ENCODE measurements around the gene SLC22A16.

Gene SLC22A16

GRCh38 chr6:110449541-110449895 is 26.9 kb downstream of the SLC22A16 start:
- no peak overlapping the region for H2AFZ ChIP-seq (ENCODE audit: low read depth, low read length)
- H3K9ac ChIP-seq (ENCODE audit: low read length) = no peak overlapping the region
- H3K36me3 ChIP-seq (ENCODE audit: control insufficient read depth in 1 of 2, insufficient read depth in 2 of 2, low read depth in 1 of 2, low read length in 2 of 2) = no peaks in the 10 kb centered on the region
- no peak overlapping the region for H3K27ac ChIP-seq (ENCODE audit: low read length, poor library complexity, severe bottlenecking)
- no peak overlapping the region for H2BK15ac ChIP-seq (ENCODE audit: low read depth, poor library complexity, severe bottlenecking)
- no peak overlapping the region for H3K4me2 ChIP-seq (ENCODE audit: low read length, poor library complexity, severe bottlenecking)
- no peak overlapping the region for H4K91ac ChIP-seq (ENCODE audit: low read length)
- no peak overlapping the region for H3K4ac ChIP-seq (ENCODE audit: low read depth in 1 of 2, low read length in 2 of 2)
- H3K79me1 ChIP-seq (replicated peaks; ENCODE audit: low read length, poor library complexity, severe bottlenecking) = no peaks in the 10 kb centered on the region
- H2BK12ac ChIP-seq (ENCODE audit: low read length in 2 of 2) = no peak overlapping the region
- H3K27me3 ChIP-seq (ENCODE audit: control insufficient read depth in 1 of 2, insufficient read depth in 1 of 2, low read length in 2 of 2) = peaks cover 5 to 14% of the 10 kb centered on the region in 2 experiments
- H4K8ac ChIP-seq (ENCODE audit: low read length) = no peak overlapping the region
- H3K14ac ChIP-seq (ENCODE audit: low read length in 2 of 2) = no peak overlapping the region
- DNase-seq = no peak
- H3K4me1 ChIP-seq (ENCODE audit: control insufficient read depth, insufficient read depth, low read depth, low read length) = no peaks in the 10 kb centered on the region
- no peak overlapping the region for H3K4me3 ChIP-seq (ENCODE audit: insufficient read depth in 1 of 2, low read depth in 1 of 2, low read length in 2 of 2)
- no peaks in the 10 kb centered on the region for H3K9me3 ChIP-seq (ENCODE audit: control insufficient read depth, low read length)
- no peak overlapping the region for H2BK120ac ChIP-seq (ENCODE audit: low read depth, low read length)
- no peak overlapping the region for H3K18ac ChIP-seq (ENCODE audit: low read depth in 1 of 2, low read length in 2 of 2)
- no peak overlapping the region for H3K23ac ChIP-seq (ENCODE audit: low read length in 2 of 2)
- no peak overlapping the region for H2AK5ac ChIP-seq (ENCODE audit: low read length, severe bottlenecking)
- WGBS = 85% methylated on average over 4 of the region's 4 CpGs
- H2BK5ac ChIP-seq (ENCODE audit: low read depth, low read length, poor library complexity, severe bottlenecking) = no peak overlapping the region

GRCh38 chr6:110448846-110449540 is 27.4 kb downstream of the SLC22A16 start:
- Histone ChIP-seq H3K9me3 (ENCODE audit: control insufficient read depth, low read length) (no peaks in the 10 kb centered on the region), H3K9ac (ENCODE audit: low read length) (no peak overlapping the region), H3K14ac (ENCODE audit: low read length in 2 of 2) (no peak overlapping the region), H3K79me1 (replicated peaks; ENCODE audit: low read length, poor library complexity, severe bottlenecking) (no peaks in the 10 kb centered on the region), H2AFZ (ENCODE audit: low read depth, low read length) (no peak overlapping the region), H2AK5ac (ENCODE audit: low read length, severe bottlenecking) (no peak overlapping the region), H3K4me2 (ENCODE audit: low read length, poor library complexity, severe bottlenecking) (no peak overlapping the region), H3K27me3 (ENCODE audit: control insufficient read depth in 1 of 2, insufficient read depth in 1 of 2, low read length in 2 of 2) (peaks cover 5 to 14% of the 10 kb centered on the region in 2 experiments), H3K36me3 (ENCODE audit: control insufficient read depth in 1 of 2, insufficient read depth in 2 of 2, low read depth in 1 of 2, low read length in 2 of 2) (no peaks in the 10 kb centered on the region), H3K27ac (ENCODE audit: low read length, poor library complexity, severe bottlenecking) (no peak overlapping the region), H3K18ac (ENCODE audit: low read depth in 1 of 2, low read length in 2 of 2) (no peak overlapping the region), H2BK15ac (ENCODE audit: low read depth, poor library complexity, severe bottlenecking) (no peak overlapping the region), H3K4ac (ENCODE audit: low read depth in 1 of 2, low read length in 2 of 2) (no peak overlapping the region), H3K23ac (ENCODE audit: low read length in 2 of 2) (no peak overlapping the region), H4K91ac (ENCODE audit: low read length) (peak overlapping the region; percentile 11), H3K4me3 (ENCODE audit: insufficient read depth in 1 of 2, low read depth in 1 of 2, low read length in 2 of 2) (no peak overlapping the region), H3K4me1 (ENCODE audit: control insufficient read depth, insufficient read depth, low read depth, low read length) (no peaks in the 10 kb centered on the region), H4K8ac (ENCODE audit: low read length) (no peak overlapping the region), H2BK5ac (ENCODE audit: low read depth, low read length, poor library complexity, severe bottlenecking) (no peak overlapping the region), H2BK120ac (ENCODE audit: low read depth, low read length) (no peak overlapping the region), H2BK12ac (ENCODE audit: low read length in 2 of 2) (no peak overlapping the region)
- no peak for DNase-seq
- 65% methylated on average over 4 of the region's 4 CpGs for WGBS

- Histone ChIP-seq H3K27ac (ENCODE audit: low read length, poor library complexity, severe bottlenecking) (no peak overlapping the region), H2BK120ac (ENCODE audit: low read depth, low read length) (no peak overlapping the region), H3K9me3 (ENCODE audit: control insufficient read depth, low read length) (no peaks in the 10 kb centered on the region), H3K27me3 (ENCODE audit: control insufficient read depth in 1 of 2, insufficient read depth in 1 of 2, low read length in 2 of 2) (peaks cover 5 to 14% of the 10 kb centered on the region in 2 experiments), H3K79me1 (replicated peaks; ENCODE audit: low read length, poor library complexity, severe bottlenecking) (no peaks in the 10 kb centered on the region), H3K18ac (ENCODE audit: low read depth in 1 of 2, low read length in 2 of 2) (no peak overlapping the region), H4K91ac (ENCODE audit: low read length) (no peak overlapping the region), H3K23ac (ENCODE audit: low read length in 2 of 2) (no peak overlapping the region), H2AFZ (ENCODE audit: low read depth, low read length) (no peak overlapping the region), H4K8ac (ENCODE audit: low read length) (no peak overlapping the region), H3K4ac (ENCODE audit: low read depth in 1 of 2, low read length in 2 of 2) (no peak overlapping the region), H3K4me3 (ENCODE audit: insufficient read depth in 1 of 2, low read depth in 1 of 2, low read length in 2 of 2) (no peak overlapping the region), H2BK12ac (ENCODE audit: low read length in 2 of 2) (no peak overlapping the region), H3K4me2 (ENCODE audit: low read length, poor library complexity, severe bottlenecking) (no peak overlapping the region), H3K14ac (ENCODE audit: low read length in 2 of 2) (peak overlapping the region in 1 of 2 experiments; percentile 28), H2BK5ac (ENCODE audit: low read depth, low read length, poor library complexity, severe bottlenecking) (no peak overlapping the region), H3K9ac (ENCODE audit: low read length) (no peak overlapping the region), H3K4me1 (ENCODE audit: control insufficient read depth, insufficient read depth, low read depth, low read length) (no peaks in the 10 kb centered on the region), H2AK5ac (ENCODE audit: low read length, severe bottlenecking) (no peak overlapping the region), H3K36me3 (ENCODE audit: control insufficient read depth in 1 of 2, insufficient read depth in 2 of 2, low read depth in 1 of 2, low read length in 2 of 2) (no peaks in the 10 kb centered on the region), H2BK15ac (ENCODE audit: low read depth, poor library complexity, severe bottlenecking) (no peak overlapping the region)
- DNase-seq = no peak
- WGBS = 90% methylated on average over 3 of the region's 3 CpGs
These were observed 28.7 kb downstream of the SLC22A16 start for GRCh38 chr6:110447761-110448160.

GRCh38 chr6:110446405-110446804 is 30.0 kb downstream of the SLC22A16 start:
- H3K23ac ChIP-seq (ENCODE audit: low read length in 2 of 2) = no peak overlapping the region
- H2BK120ac ChIP-seq (ENCODE audit: low read depth, low read length) = no peak overlapping the region
- no peak overlapping the region for H2BK15ac ChIP-seq (ENCODE audit: low read depth, poor library complexity, severe bottlenecking)
- H4K8ac ChIP-seq (ENCODE audit: low read length) = no peak overlapping the region
- DNase-seq = no peak
- H3K14ac ChIP-seq (ENCODE audit: low read length in 2 of 2) = no peak overlapping the region
- H2AK5ac ChIP-seq (ENCODE audit: low read length, severe bottlenecking) = no peak overlapping the region
- H3K4me3 ChIP-seq (ENCODE audit: insufficient read depth in 1 of 2, low read depth in 1 of 2, low read length in 2 of 2) = no peak overlapping the region
- H3K4ac ChIP-seq (ENCODE audit: low read depth in 1 of 2, low read length in 2 of 2) = no peak overlapping the region
- no peak overlapping the region for H3K9ac ChIP-seq (ENCODE audit: low read length)
- no peaks in the 10 kb centered on the region for H3K79me1 ChIP-seq (replicated peaks; ENCODE audit: low read length, poor library complexity, severe bottlenecking)
- no peak overlapping the region for H4K91ac ChIP-seq (ENCODE audit: low read length)
- H3K27me3 ChIP-seq (ENCODE audit: control insufficient read depth in 1 of 2, insufficient read depth in 1 of 2, low read length in 2 of 2) = peaks cover 5 to 22% of the 10 kb centered on the region in 2 experiments
- H3K9me3 ChIP-seq (ENCODE audit: control insufficient read depth, low read length) = peaks cover 5% of the 10 kb centered on the region
- 87% methylated on average over 4 of the region's 4 CpGs for WGBS
- H2AFZ ChIP-seq (ENCODE audit: low read depth, low read length) = no peak overlapping the region
- no peak overlapping the region for H2BK5ac ChIP-seq (ENCODE audit: low read depth, low read length, poor library complexity, severe bottlenecking)
- no peaks in the 10 kb centered on the region for H3K4me1 ChIP-seq (ENCODE audit: control insufficient read depth, insufficient read depth, low read depth, low read length)
- H2BK12ac ChIP-seq (ENCODE audit: low read length in 2 of 2) = no peak overlapping the region
- H3K18ac ChIP-seq (ENCODE audit: low read depth in 1 of 2, low read length in 2 of 2) = no peak overlapping the region
- no peaks in the 10 kb centered on the region for H3K36me3 ChIP-seq (ENCODE audit: control insufficient read depth in 1 of 2, insufficient read depth in 2 of 2, low read depth in 1 of 2, low read length in 2 of 2)
- no peak overlapping the region for H3K4me2 ChIP-seq (ENCODE audit: low read length, poor library complexity, severe bottlenecking)
- no peak overlapping the region for H3K27ac ChIP-seq (ENCODE audit: low read length, poor library complexity, severe bottlenecking)

Measured in mesenchymal stem cell (in vitro differentiated cells and primary cell).